WTC11 (cell line): Measurements from ENCODE around the gene PRPF31. TPM values are rescaled to one million over a fixed set of nuclear protein-coding genes. Genes with fewer than 3 reads are reported as not detected.

ENCODE experiments used
- ATAC-seq: fragments of 200-7000 bp; cut with Tn5 transposase; 2 replicates; pipeline ENCODE4 v1.10.0; 2021; ENCODE audit warnings: mild to moderate bottlenecking, moderate library complexity
- CTCF ChIA-PET: fragments of 300-600 bp; sonication (Branson Sonifier 250); formaldehyde crosslinking; loops from one replicate; lab custom pipeline; 2021; ENCODE audit warnings: antibody characterized with exemption; lab: Charles Lee
- POLR2A ChIA-PET: fragments of 350-600 bp; sonication (Branson Sonifier 250); formaldehyde crosslinking; loops from one replicate; lab custom pipeline; 2021; ENCODE audit warnings: antibody characterized with exemption; lab: Charles Lee
- DNase-seq: peaks from one replicate; pipeline ENCODE4 v3.0.0; 2021; ENCODE audit warnings: low spot score
- H3K27ac Mint-ChIP-seq: 2 replicates; pipeline ENCODE4 v1.8.0; 2021; ENCODE audit warnings: mixed read lengths
- H3K27me3 Mint-ChIP-seq: 2 replicates; pipeline ENCODE4 v1.8.0; 2021; ENCODE audit warnings: low read depth, mild to moderate bottlenecking, moderate library complexity, mixed read lengths
- H3K36me3 Mint-ChIP-seq: 2 replicates; pipeline ENCODE4 v1.8.0; 2021; ENCODE audit warnings: mixed read lengths
- H3K4me1 Mint-ChIP-seq: 2 replicates; pipeline ENCODE4 v1.8.0; 2022; ENCODE audit warnings: mixed read lengths
- H3K4me3 Mint-ChIP-seq: 2 replicates; pipeline ENCODE4 v1.8.0; 2021; ENCODE audit warnings: mild to moderate bottlenecking, moderate library complexity, mixed read lengths
- H3K9me3 Mint-ChIP-seq: 2 replicates; pipeline ENCODE4 v1.8.0; 2021; ENCODE audit warnings: mixed read lengths
- CREM ChIP-seq: sonication (generic); formaldehyde crosslinking; IDR thresholded peaks from 2 replicates; pipeline ENCODE4 v1.8.1; 2022; ENCODE audit warnings: mild to moderate bottlenecking, missing genetic modification reagents, moderate library complexity
- FOXK1 ChIP-seq: sonication (generic); formaldehyde crosslinking; IDR thresholded peaks from 2 replicates; pipeline ENCODE4 v1.8.0; 2022; ENCODE audit warnings: mild to moderate bottlenecking, moderate library complexity, missing genetic modification reagents
- KAT7 ChIP-seq: sonication (generic); formaldehyde crosslinking; IDR thresholded peaks from 2 replicates; pipeline ENCODE4 v1.8.1; 2023; ENCODE audit warnings: missing genetic modification reagents, mild to moderate bottlenecking, borderline replicate concordance
- NFATC4 ChIP-seq: fragments of 250-450 bp; sonication (Bioruptor Pico); IDR thresholded peaks from 2 replicates; pipeline ENCODE4 v1.9.0; 2021; ENCODE audit warnings: mild to moderate bottlenecking
- OVOL2 ChIP-seq: fragments of 250-450 bp; sonication (Bioruptor Pico); IDR thresholded peaks from 2 replicates; pipeline ENCODE4 v1.9.0; 2021; ENCODE audit warnings: mild to moderate bottlenecking, borderline replicate concordance
- SP1 ChIP-seq: sonication (generic); formaldehyde crosslinking; conservative IDR thresholded peaks from 2 replicates; pipeline ENCODE4 v1.8.1; 2022; ENCODE audit warnings: missing genetic modification reagents
- TEAD4 ChIP-seq: sonication (generic); formaldehyde crosslinking; IDR thresholded peaks from 2 replicates; pipeline ENCODE4 v1.8.0; 2022; ENCODE audit warnings: mild to moderate bottlenecking, missing genetic modification reagents
- ZBTB21 ChIP-seq: sonication (generic); formaldehyde crosslinking; IDR thresholded peaks from 2 replicates; pipeline ENCODE4 v1.8.1; 2023; ENCODE audit warnings: mild to moderate bottlenecking, missing genetic modification reagents, borderline replicate concordance
- ZNF121 ChIP-seq: sonication (generic); formaldehyde crosslinking; IDR thresholded peaks from 2 replicates; pipeline ENCODE4 v1.8.0; 2023; ENCODE audit warnings: missing genetic modification reagents
- ZNF232 ChIP-seq: sonication (generic); formaldehyde crosslinking; IDR thresholded peaks from 2 replicates; pipeline ENCODE4 v1.8.0; 2022; ENCODE audit warnings: mild to moderate bottlenecking, missing genetic modification reagents
- ZNF317 ChIP-seq: sonication (generic); formaldehyde crosslinking; IDR thresholded peaks from 2 replicates; pipeline ENCODE4 v1.8.1; 2023; ENCODE audit warnings: low read depth, mild to moderate bottlenecking, moderate library complexity, missing genetic modification reagents, borderline replicate concordance
- total RNA-seq: library from RNA; stranded (reverse); gene quantifications from 3 replicates; pipeline ENCODE4 v1.2.3, GENCODE V29; 2021
- TF ChIP-seq, protein P1 (sequence below): sonication (generic); formaldehyde crosslinking; IDR thresholded peaks from 2 replicates; pipeline ENCODE4 v1.8.1; 2022; ENCODE audit warnings: missing genetic modification reagents, borderline replicate concordance
- TF ChIP-seq, protein P2 (sequence below): sonication (generic); formaldehyde crosslinking; conservative IDR thresholded peaks from 2 replicates; pipeline ENCODE4 v1.8.1; 2022; ENCODE audit warnings: mild to moderate bottlenecking, missing genetic modification reagents
- TF ChIP-seq, protein P3 (sequence below): sonication (generic); formaldehyde crosslinking; IDR thresholded peaks from 2 replicates; pipeline ENCODE4 v1.8.0; 2023; ENCODE audit warnings: mild to moderate bottlenecking, missing genetic modification reagents
- TF ChIP-seq, protein P4 (sequence below): sonication (generic); formaldehyde crosslinking; IDR thresholded peaks from 2 replicates; pipeline ENCODE4 v1.8.1; 2023; ENCODE audit warnings: mild to moderate bottlenecking, missing genetic modification reagents, moderate library complexity
- TF ChIP-seq, protein P5 (sequence below): fragments of 200-600 bp; IDR thresholded peaks from 2 replicates; pipeline ENCODE4 v1.8.0; 2022; ENCODE audit warnings: antibody characterized with exemption

PRPF31 gene
- total RNA-seq, 1 experiment from 2014 or later = 92.8 TPM

GRCh38 chr19:54129617-54129996 lies 14.1 kb downstream of the PRPF31 start:
- H3K27me3 Mint-ChIP-seq = no peaks in the 10 kb centered on the region
- POLR2A ChIA-PET = no interaction called here
- CTCF ChIA-PET = no interaction called here
- H3K4me1 Mint-ChIP-seq = peaks cover 5% of the 10 kb centered on the region
- DNase-seq (no peak), ATAC-seq (no peak)
- H3K4me3 Mint-ChIP-seq = no peak overlapping the region
- H3K9me3 Mint-ChIP-seq = no peaks in the 10 kb centered on the region
- H3K36me3 Mint-ChIP-seq = peaks cover 44% of the 10 kb centered on the region
- TF ChIP-seq ZNF121 (CRISPR knock-in tag) (no peak), ZBTB21 (CRISPR knock-in tag) (no peak), TEAD4 (CRISPR knock-in tag) (no peak), FOXK1 (CRISPR knock-in tag) (no peak), ZNF232 (CRISPR knock-in tag) (no peak), CREM (CRISPR knock-in tag) (no peak), ZNF317 (CRISPR knock-in tag) (no peak), OVOL2 (CRISPR knock-in tag) (no peak), NFATC4 (CRISPR knock-in tag) (no peak)
- TF ChIP-seq, protein P1, sequence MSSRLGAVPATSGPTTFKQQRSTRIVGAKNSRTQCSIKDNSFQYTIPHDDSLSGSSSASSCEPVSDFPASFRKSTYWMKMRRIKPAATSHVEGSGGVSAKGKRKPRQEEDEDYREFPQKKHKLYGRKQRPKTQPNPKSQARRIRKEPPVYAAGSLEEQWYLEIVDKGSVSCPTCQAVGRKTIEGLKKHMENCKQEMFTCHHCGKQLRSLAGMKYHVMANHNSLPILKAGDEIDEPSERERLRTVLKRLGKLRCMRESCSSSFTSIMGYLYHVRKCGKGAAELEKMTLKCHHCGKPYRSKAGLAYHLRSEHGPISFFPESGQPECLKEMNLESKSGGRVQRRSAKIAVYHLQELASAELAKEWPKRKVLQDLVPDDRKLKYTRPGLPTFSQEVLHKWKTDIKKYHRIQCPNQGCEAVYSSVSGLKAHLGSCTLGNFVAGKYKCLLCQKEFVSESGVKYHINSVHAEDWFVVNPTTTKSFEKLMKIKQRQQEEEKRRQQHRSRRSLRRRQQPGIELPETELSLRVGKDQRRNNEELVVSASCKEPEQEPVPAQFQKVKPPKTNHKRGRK (CRISPR knock-in tag) = no peak
- TF ChIP-seq, protein P2, sequence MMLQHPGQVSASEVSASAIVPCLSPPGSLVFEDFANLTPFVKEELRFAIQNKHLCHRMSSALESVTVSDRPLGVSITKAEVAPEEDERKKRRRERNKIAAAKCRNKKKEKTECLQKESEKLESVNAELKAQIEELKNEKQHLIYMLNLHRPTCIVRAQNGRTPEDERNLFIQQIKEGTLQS (CRISPR knock-in tag) = no peak
- TF ChIP-seq, protein P3, sequence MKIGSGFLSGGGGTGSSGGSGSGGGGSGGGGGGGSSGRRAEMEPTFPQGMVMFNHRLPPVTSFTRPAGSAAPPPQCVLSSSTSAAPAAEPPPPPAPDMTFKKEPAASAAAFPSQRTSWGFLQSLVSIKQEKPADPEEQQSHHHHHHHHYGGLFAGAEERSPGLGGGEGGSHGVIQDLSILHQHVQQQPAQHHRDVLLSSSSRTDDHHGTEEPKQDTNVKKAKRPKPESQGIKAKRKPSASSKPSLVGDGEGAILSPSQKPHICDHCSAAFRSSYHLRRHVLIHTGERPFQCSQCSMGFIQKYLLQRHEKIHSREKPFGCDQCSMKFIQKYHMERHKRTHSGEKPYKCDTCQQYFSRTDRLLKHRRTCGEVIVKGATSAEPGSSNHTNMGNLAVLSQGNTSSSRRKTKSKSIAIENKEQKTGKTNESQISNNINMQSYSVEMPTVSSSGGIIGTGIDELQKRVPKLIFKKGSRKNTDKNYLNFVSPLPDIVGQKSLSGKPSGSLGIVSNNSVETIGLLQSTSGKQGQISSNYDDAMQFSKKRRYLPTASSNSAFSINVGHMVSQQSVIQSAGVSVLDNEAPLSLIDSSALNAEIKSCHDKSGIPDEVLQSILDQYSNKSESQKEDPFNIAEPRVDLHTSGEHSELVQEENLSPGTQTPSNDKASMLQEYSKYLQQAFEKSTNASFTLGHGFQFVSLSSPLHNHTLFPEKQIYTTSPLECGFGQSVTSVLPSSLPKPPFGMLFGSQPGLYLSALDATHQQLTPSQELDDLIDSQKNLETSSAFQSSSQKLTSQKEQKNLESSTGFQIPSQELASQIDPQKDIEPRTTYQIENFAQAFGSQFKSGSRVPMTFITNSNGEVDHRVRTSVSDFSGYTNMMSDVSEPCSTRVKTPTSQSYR (CRISPR knock-in tag) = no peak
- TF ChIP-seq, all 79 proteins: peak for 0
- no peak overlapping the region for H3K27ac Mint-ChIP-seq

- Mint-ChIP-seq H3K4me3 (no peak overlapping the region), H3K4me1 (peaks cover 15% of the 10 kb centered on the region), H3K27ac (no peak overlapping the region), H3K36me3 (peaks cover 20% of the 10 kb centered on the region), H3K27me3 (no peaks in the 10 kb centered on the region), H3K9me3 (no peaks in the 10 kb centered on the region)
- POLR2A ChIA-PET = no interaction called here
- DNase-seq = no peak
- TF ChIP-seq SP1 (CRISPR knock-in tag) = no peak
- ATAC-seq = no peak
- CTCF ChIA-PET = no interaction called here
Measured at GRCh38 chr19:54133312-54133956, 17.9 kb downstream of the PRPF31 start.

DNA sequence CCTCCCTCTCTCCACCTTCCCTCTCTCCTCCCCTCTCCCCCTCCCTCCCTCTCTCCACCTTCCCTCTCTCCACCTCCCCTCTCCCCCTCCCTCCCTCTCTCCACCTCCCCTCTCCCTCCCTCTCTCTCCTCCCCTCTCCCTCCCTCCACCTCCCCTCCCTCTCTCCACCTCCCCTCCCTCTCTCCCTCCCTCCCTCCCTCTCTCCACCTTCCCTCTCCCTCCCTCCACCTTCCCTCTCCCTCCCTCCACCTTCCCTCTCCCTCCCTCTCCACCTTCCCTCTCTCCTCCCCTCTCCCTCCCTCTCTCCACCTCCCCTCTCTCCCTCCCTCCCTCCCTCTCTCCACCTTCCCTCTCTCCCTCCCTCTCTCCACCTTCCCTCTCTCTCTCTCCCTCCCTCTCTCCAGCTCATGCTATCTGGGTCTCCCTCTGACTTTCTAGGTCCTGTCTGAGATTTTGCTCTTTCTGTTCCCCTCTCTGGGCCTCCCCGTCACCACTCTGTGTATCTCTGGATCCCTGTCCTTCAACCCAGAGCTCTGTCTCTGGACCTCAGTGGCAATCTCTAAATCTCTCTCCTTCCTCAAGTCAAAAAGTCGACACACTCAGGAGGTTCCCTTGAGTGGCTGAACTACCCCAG lies 18.5 kb downstream of the PRPF31 start:
- Mint-ChIP-seq H3K4me3 (no peak overlapping the region), H3K36me3 (peaks cover 20% of the 10 kb centered on the region), H3K27me3 (no peaks in the 10 kb centered on the region), H3K4me1 (peaks cover 20% of the 10 kb centered on the region), H3K9me3 (no peaks in the 10 kb centered on the region), H3K27ac (peak overlapping the region; percentile 54)
- DNase-seq (no peak), ATAC-seq (no peak)
- ChIA-PET CTCF (no interaction called here), POLR2A (no interaction called here)
- TF ChIP-seq, protein P4, sequence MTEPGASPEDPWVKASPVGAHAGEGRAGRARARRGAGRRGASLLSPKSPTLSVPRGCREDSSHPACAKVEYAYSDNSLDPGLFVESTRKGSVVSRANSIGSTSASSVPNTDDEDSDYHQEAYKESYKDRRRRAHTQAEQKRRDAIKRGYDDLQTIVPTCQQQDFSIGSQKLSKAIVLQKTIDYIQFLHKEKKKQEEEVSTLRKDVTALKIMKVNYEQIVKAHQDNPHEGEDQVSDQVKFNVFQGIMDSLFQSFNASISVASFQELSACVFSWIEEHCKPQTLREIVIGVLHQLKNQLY (CRISPR knock-in tag) = no peak
- TF ChIP-seq KAT7 (CRISPR knock-in tag) = no peak
- TF ChIP-seq, protein P5, sequence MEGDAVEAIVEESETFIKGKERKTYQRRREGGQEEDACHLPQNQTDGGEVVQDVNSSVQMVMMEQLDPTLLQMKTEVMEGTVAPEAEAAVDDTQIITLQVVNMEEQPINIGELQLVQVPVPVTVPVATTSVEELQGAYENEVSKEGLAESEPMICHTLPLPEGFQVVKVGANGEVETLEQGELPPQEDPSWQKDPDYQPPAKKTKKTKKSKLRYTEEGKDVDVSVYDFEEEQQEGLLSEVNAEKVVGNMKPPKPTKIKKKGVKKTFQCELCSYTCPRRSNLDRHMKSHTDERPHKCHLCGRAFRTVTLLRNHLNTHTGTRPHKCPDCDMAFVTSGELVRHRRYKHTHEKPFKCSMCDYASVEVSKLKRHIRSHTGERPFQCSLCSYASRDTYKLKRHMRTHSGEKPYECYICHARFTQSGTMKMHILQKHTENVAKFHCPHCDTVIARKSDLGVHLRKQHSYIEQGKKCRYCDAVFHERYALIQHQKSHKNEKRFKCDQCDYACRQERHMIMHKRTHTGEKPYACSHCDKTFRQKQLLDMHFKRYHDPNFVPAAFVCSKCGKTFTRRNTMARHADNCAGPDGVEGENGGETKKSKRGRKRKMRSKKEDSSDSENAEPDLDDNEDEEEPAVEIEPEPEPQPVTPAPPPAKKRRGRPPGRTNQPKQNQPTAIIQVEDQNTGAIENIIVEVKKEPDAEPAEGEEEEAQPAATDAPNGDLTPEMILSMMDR = no peak
